T-helper 22 cell (primary cell): ENCODE results near the gene VPS13D.

ENCODE experiments used
- DNase-seq: peaks from one replicate; pipeline ENCODE4 v3.0.0-alpha.2; 2020; ENCODE audit warnings: low read depth

The VPS13D gene

GRCh38 chr1:12407050-12407961 lies 177.5 kb downstream of the VPS13D start:
- no peak for DNase-seq

GRCh38 chr1:12407962-12408454 lies 178.2 kb downstream of the VPS13D start:
- DNase-seq: no peak

DNA sequence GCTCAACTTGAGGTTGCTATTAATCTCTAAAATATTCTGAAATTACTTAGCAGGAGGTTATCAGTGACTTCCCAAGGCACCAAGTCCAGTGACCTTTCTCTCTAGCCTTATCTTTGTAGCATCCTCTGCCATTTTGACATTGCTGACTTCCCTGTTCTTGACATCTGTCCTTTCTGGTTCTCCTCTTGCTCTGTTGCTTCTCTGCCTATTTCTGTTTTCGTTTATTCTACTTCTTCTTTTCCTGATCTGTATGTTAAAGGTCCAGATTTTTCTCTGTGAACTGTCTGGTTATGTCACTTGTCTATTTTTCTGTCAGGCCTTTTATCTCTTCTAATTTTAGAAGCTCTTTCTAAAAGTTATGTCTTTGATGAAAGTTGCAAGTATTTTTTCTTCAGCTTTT lies 178.8 kb downstream of the VPS13D start:
- DNase-seq: no peak

DNA sequence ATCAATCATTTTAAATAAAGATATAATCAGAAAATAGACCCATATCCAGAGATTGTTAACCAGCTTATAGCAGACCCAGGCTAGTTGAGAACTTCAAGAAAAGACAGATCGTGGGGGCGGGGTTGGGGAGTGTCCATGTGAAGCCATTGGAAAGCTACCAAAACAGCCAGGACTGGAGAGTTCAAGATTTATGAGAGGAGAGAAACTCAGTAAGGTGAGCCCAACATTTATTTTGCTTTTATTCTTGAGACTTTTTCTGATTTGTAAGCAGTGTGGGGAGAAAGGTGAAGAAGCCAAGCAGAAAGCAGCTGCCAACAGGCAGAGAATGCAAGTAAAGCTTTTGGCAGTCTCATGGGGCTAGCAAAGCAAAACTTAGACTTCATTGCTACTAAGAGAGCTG lies 179.9 kb downstream of the VPS13D start:
- DNase-seq: no peak

DNA sequence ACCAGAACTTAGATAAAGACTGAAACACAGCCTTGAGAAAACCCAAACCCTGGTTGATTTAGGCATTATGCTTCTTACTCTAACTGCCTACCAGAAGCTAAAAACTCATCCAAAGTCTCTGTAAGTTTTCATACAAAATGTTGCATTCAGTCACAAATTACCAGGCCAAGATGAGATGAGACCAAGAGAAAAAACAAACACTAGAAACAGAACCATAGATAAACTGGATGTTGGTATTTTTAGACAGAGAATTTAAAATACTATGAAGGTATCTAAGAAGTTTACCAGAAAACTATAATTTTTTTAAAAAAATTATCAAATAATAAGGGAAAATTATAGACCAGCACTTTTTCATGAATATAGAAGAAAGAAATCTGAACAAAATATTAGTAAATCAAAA lies 180.5 kb downstream of the VPS13D start:
- DNase-seq: no peak

DNA sequence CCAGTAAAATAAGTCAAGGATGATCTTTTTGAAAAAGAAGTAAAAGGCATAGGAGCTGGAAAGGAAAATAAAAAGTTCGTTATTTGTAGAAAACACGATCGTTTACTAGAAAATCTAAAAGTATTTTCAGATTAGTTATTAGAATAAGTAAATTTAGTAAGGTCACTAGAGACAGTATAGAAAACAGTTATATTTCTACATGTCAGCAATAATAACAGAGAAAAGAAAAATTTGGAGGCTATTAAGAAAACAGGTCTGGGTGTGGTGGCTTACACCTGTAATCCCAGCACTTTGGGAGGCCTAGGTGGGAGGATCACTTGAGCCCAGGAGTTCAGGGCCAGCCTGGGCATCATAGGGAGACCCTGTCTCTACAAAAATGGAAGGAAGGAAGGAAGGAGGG lies 181.3 kb downstream of the VPS13D start:
- DNase-seq: no peak

GRCh38 chr1:12411747-12412146 lies 181.9 kb downstream of the VPS13D start:
- no peak for DNase-seq

GRCh38 chr1:12412439-12412838 lies 182.6 kb downstream of the VPS13D start:
- no peak for DNase-seq

DNA sequence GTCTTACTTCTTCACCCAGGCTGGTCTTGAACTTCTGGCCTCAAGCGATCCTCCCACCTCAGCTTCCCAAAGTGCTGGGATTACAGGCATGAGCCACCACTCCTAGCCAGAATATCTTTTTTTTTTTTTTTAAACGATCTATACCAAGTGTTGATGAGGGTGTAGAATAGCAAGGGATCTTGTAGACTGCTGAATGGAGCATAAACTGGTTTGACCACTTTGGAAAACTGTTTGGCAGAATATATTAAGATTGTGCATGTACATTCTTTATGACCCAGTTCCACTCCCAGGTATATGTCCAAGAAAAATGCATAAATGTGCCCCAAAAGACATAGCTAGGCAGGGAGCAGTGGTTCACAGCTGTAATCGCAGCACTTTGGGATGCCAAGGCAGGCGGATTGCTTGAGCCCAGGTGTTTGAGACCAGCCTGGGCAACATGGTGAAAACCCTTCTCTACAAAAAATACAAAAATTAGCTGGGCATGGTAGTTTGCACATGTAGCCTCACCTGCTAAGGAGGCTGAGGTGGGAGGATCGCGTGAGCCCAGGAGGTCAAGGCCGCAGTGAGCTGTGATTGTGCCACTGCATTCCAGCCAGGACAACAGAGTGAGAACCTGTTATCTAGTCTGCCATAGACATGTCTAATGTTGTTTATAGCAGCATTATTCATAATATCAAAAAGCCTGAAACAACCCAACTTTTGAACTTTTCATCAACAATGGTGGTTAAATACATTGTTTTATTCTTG lies 184.0 kb downstream of the VPS13D start:
- DNase-seq: no peak

DNA sequence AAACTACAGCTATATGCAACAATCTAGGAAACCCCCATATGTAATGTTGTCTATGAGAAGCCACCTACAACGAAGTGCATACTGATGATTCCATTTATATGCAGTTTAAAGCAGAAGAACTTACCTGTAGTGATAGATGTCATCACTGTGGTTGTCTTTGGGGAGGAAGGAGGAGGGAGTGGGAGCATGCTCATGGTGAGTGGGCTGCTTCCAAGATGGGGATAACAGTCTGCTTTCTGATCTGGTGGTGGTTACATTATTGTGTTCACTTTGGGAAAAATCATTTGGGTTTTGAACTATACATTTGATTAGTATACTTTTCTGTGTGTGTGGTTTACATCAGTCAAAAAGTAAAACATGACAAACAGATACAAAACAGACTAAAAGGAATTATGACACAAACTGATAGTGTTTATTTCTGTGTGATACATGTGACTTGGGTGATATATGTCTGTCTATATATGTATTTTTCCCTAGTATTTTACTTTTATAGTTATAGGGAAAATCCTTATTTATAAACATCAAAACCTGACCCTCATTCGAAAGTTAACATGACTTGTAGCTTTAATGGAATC lies 184.7 kb downstream of the VPS13D start:
- DNase-seq: no peak

- DNase-seq: no peak
Observed at GRCh38 chr1:12415038-12415466, 185.2 kb downstream of the VPS13D start.

- no peak for DNase-seq
Observed at GRCh38 chr1:12416101-12416500, 186.3 kb downstream of the VPS13D start.

- DNase-seq: no peak
Observed at GRCh38 chr1:12416744-12417143, 186.9 kb downstream of the VPS13D start.

GRCh38 chr1:12417389-12417788 lies 187.6 kb downstream of the VPS13D start:
- DNase-seq: no peak

DNA sequence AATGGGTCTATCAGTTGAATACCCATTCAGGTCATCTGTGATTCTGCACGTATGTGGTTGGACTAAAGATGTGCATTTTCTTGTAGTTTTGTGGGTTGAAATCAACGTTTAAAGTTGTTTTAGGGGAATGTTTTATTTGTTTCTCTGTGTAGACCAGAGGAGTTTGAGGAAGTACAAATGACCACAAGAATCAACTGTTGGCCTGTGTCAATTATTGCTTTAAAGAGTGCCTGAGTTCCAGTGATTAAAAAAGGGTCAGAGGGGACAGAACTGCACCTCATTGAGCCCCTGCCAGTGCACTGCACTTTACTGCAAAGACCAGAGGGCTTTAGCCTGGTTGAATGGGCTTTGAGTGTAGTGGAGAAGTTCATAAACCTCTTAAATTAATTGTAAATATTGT lies 190.3 kb downstream of the VPS13D start:
- DNase-seq: no peak

DNA sequence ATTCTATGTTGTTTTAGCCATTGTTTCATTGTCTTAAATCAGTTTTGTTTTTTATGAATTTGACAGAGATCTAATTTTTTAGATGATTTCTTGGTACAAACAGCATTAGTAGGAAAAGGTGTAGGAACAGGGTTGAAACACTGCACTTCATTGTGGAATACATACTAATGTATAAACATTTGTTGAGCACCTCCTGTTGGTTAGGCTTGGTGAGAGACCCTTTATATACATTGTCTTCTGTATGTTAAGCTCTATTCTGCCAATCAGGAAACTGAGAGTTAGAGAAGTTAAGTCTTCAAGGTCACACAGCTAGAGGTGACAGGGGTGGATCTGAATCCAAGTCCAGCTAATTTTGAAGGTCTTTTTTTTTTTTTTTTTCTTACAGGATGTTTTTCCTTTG lies 192.7 kb downstream of the VPS13D start:
- no peak for DNase-seq

GRCh38 chr1:12424087-12424529 lies 194.3 kb downstream of the VPS13D start:
- DNase-seq: no peak

- DNase-seq: no peak
Observed at GRCh38 chr1:12424793-12425192, 195.0 kb downstream of the VPS13D start.

- DNase-seq: no peak
Observed at GRCh38 chr1:12426030-12426429, 196.2 kb downstream of the VPS13D start.

- no peak for DNase-seq
Observed at GRCh38 chr1:12428334-12428733, 198.5 kb downstream of the VPS13D start.

- DNase-seq: no peak
Observed at GRCh38 chr1:12430525-12430924, 200.7 kb downstream of the VPS13D start.

DNA sequence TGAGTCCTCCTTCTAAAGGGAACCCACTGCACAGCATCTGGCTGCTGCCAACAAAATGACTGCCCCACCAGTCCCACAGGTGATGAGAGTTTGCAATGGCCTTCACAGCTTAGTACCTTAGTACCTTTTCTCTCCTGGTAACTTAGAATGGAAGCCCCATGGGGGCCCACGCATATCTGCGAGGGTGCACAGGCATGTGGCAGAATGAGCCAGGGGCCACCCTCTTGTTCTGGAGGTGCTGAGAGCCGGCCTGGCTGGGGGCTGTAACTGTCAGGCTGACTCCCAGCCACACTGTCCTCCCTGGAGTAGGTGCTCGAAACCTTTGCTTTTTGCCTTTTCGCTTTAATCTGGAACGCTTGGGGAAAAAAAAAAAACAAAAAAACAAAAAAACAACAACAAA lies 203.1 kb downstream of the VPS13D start:
- DNase-seq: no peak
